HepG2 (cell line): ENCODE measurements around the gene ZNF189. TPM values are rescaled to one million over a fixed set of nuclear protein-coding genes. Genes with fewer than 3 reads are reported as not detected.

ENCODE experiments used
- ELF3 ChIP-seq: IDR thresholded peaks from 2 replicates; pipeline ENCODE4 v1.6.1; 2016; ENCODE audit warnings: missing genetic modification reagents, missing compliant biosample characterization
- ETS1 ChIP-seq: sonication (generic); formaldehyde crosslinking; IDR thresholded peaks from 2 replicates; pipeline ENCODE4 v1.4.0; 2020; ENCODE audit warnings: missing genetic modification reagents
- GLMP ChIP-seq: sonication (generic); formaldehyde crosslinking; IDR thresholded peaks from 2 replicates; pipeline ENCODE4 v1.9.0; 2021; ENCODE audit warnings: missing genetic modification reagents, mild to moderate bottlenecking, borderline replicate concordance
- GTF3A ChIP-seq: sonication (generic); formaldehyde crosslinking; conservative IDR thresholded peaks from 2 replicates; pipeline ENCODE4 v1.4.0; 2020; ENCODE audit warnings: mild to moderate bottlenecking, missing genetic modification reagents
- HMGA1 ChIP-seq: sonication (generic); formaldehyde crosslinking; conservative IDR thresholded peaks from 2 replicates; pipeline ENCODE4 v1.4.0; 2020; ENCODE audit warnings: missing genetic modification reagents
- KDM2A ChIP-seq: sonication (generic); formaldehyde crosslinking; IDR thresholded peaks from 2 replicates; pipeline ENCODE4 v1.4.0; 2020; ENCODE audit warnings: low read depth, missing genetic modification reagents, borderline replicate concordance
- KDM5A ChIP-seq: fragments of 200-600 bp; sonication (generic); IDR thresholded peaks from 2 replicates; pipeline ENCODE4 v1.7.0; 2018; ENCODE audit warnings: antibody characterized with exemption, mild to moderate bottlenecking, low read length, borderline replicate concordance
- MAFF ChIP-seq: IDR thresholded peaks from 2 replicates; pipeline ENCODE4 v1.6.1; 2011; ENCODE audit warnings: low read depth, low read length, improper control_type of control experiment
- NONO ChIP-seq, 2 experiments: fragments of 450-650 bp in 1 of 2; sonication (generic) in 1 of 2; formaldehyde crosslinking in 1 of 2; IDR thresholded peaks in 1 of 2; conservative IDR thresholded peaks in 1 of 2; 2 replicates each; pipeline versions ENCODE4 v1.6.1 to v1.8.0; 2017 to 2022; ENCODE audit warnings: mild to moderate bottlenecking in 1 of 2, missing genetic modification reagents in 1 of 2, moderate library complexity in 1 of 2
- ONECUT2 ChIP-seq: sonication (generic); formaldehyde crosslinking; IDR thresholded peaks from 2 replicates; pipeline ENCODE4 v1.4.0; 2020; ENCODE audit warnings: missing genetic modification reagents
- PHF5A ChIP-seq: IDR thresholded peaks from one replicate; pipeline ENCODE4 v1.6.1; 2018; ENCODE audit warnings: low read depth, missing genetic modification reagents; ENCODE audit not compliant: unreplicated experiment
- RBFOX2 ChIP-seq: fragments of 200-400 bp; formaldehyde crosslinking; IDR thresholded peaks from 2 replicates; pipeline ENCODE4 v1.6.1; 2017; ENCODE audit warnings: low read depth, mild to moderate bottlenecking, low read length
- THAP9 ChIP-seq: sonication (generic); formaldehyde crosslinking; IDR thresholded peaks from 2 replicates; pipeline ENCODE4; 2020; ENCODE audit warnings: missing genetic modification reagents, mild to moderate bottlenecking, borderline replicate concordance
- ZBTB10 ChIP-seq: sonication (generic); formaldehyde crosslinking; IDR thresholded peaks from 2 replicates; pipeline ENCODE4 v1.4.0; 2020; ENCODE audit warnings: missing genetic modification reagents, borderline replicate concordance
- ZBTB7B ChIP-seq: sonication (generic); formaldehyde crosslinking; IDR thresholded peaks from 2 replicates; pipeline ENCODE4 v1.4.0; 2020; ENCODE audit warnings: missing genetic modification reagents
- ZNF441 ChIP-seq: sonication (generic); formaldehyde crosslinking; IDR thresholded peaks from 2 replicates; pipeline ENCODE4 v1.7.0; 2021; ENCODE audit warnings: missing genetic modification reagents, borderline replicate concordance
- ZNF660 ChIP-seq: sonication (generic); formaldehyde crosslinking; IDR thresholded peaks from 2 replicates; pipeline ENCODE4 v1.5.1; 2020; ENCODE audit warnings: mild to moderate bottlenecking, low read depth, missing genetic modification reagents, borderline replicate concordance
- ZNF703 ChIP-seq: sonication (generic); formaldehyde crosslinking; IDR thresholded peaks from 2 replicates; pipeline ENCODE4 v1.5.1; 2020; ENCODE audit warnings: missing genetic modification reagents, mild to moderate bottlenecking, moderate library complexity, borderline replicate concordance
- ZSCAN21 ChIP-seq: sonication (generic); formaldehyde crosslinking; IDR thresholded peaks from 2 replicates; pipeline ENCODE4 v1.8.0; 2022; ENCODE audit warnings: mild to moderate bottlenecking, missing genetic modification reagents, moderate library complexity, borderline replicate concordance
- ZSCAN25 ChIP-seq: sonication (generic); formaldehyde crosslinking; IDR thresholded peaks from 2 replicates; pipeline ENCODE4 v1.8.0; 2022; ENCODE audit warnings: mild to moderate bottlenecking, missing genetic modification reagents
- polyA plus RNA-seq, 8 experiments: library from polyadenylated mRNA; depleted of rRNA in 3 of 8; stranded (reverse) in 7 of 8; unstranded in 1 of 8; fragments of >200 nt; fragmentation: Illumina TruSeq in 4 of 8; extraction: Trizol in 4 of 8; gene quantifications; 2 replicates each; pipeline versions ENCODE4 v1.2.1 to v1.2.3, GENCODE V29; 2011 to 2016; ENCODE audit warnings: low read depth in 4 of 8, missing spikeins in 1 of 8, mixed read lengths in 1 of 8; ENCODE audit not compliant: insufficient read depth in 1 of 8
- total RNA-seq, 5 experiments: library from RNA; depleted of rRNA; stranded (reverse); fragments of >200 nt; fragmentation: Illumina TruSeq; extraction: Trizol; gene quantifications; 2 replicates each; pipeline ENCODE4 v1.2.3, GENCODE V29; 2016; ENCODE audit warnings: low read depth in 1 of 5

ZNF189 gene
- total and polyA plus RNA-seq, 2 of the 13 experiments (the other 11 are each of a cell fraction or from before 2014, with no cell fraction given) = 8.4 to 50.0 TPM

GRCh38 chr9:101398068-101398929, at the start of gene ZNF189, which contains the start of gene MRPL50 (continued):
- TF ChIP-seq ZBTB10 = peak; percentile 16; the same call in 1 of the 2 replicates
- TF ChIP-seq KDM5A = peak; percentile 68; the same call in 1 of the 2 replicates
- TF ChIP-seq PHF5A (CRISPR knock-in tag) = peak; percentile 76
- TF ChIP-seq MAFF = no peak
- 0 out of 2 replicates have a peak, but pooled peaks have one; percentile 20 for TF ChIP-seq GTF3A
- TF ChIP-seq GLMP (CRISPR knock-in tag) = no peak
- TF ChIP-seq ZNF703 (CRISPR knock-in tag) = no peak
- no peak for TF ChIP-seq NONO (IDR thresholded peaks at IDR 0.05)
- peak; percentile 88 for TF ChIP-seq NONO (CRISPR knock-in tag; conservative IDR thresholded peaks at IDR 0.05)
- TF ChIP-seq ZSCAN21 (CRISPR knock-in tag) = peak; percentile 68
- TF ChIP-seq ELF3 = peak; percentile 92
- no peak for TF ChIP-seq ZNF660 (CRISPR knock-in tag)
- TF ChIP-seq ONECUT2 = no peak
- TF ChIP-seq ZNF441 (CRISPR knock-in tag) = peak; percentile 53
- peak; percentile 64; the same call in 1 of the 2 replicates for TF ChIP-seq ZBTB7B (CRISPR knock-in tag)
- peak; percentile 84 for TF ChIP-seq RBFOX2
- TF ChIP-seq HMGA1 (CRISPR knock-in tag) = no peak
- no peak for TF ChIP-seq ETS1 (CRISPR knock-in tag)
- TF ChIP-seq THAP9 (CRISPR knock-in tag) = peak; percentile 80; the same call in 1 of the 2 replicates
- no peak; the same call in 1 of the 2 replicates for TF ChIP-seq ZSCAN25
- TF ChIP-seq KDM2A (CRISPR knock-in tag) = peak; percentile 89
